GM12864 (cell line): ENCODE data around the gene PLXDC1.

Source experiments
- DNase-seq: peaks from one replicate; pipeline ENCODE4 v3.0.0-alpha.2; 2011; ENCODE audit warnings: low read depth
- H3K4me3 ChIP-seq: 2 replicates; pipeline ENCODE4 v1.5.1; 2011; ENCODE audit warnings: mild to moderate bottlenecking, low read depth, low read length, control low read depth
- CTCF ChIP-seq: IDR thresholded peaks from 2 replicates; pipeline ENCODE4 v1.5.1; 2011; ENCODE audit warnings: low read depth, mild to moderate bottlenecking, moderate library complexity, low read length, control low read depth, inconsistent platforms; ENCODE audit errors: missing control alignments

The PLXDC1 gene

GRCh38 chr17:39156491-39156890 is 5.1 kb upstream of the PLXDC1 start:
- DNase-seq = no peak

GRCh38 chr17:39155654-39156053 is 4.2 kb upstream of the PLXDC1 start:
- TF ChIP-seq CTCF = no peak
- DNase-seq = no peak
- no peak overlapping the region for H3K4me3 ChIP-seq

More at GRCh38 chr17:39156491-39156890, 5.1 kb upstream of the PLXDC1 start:
- TF ChIP-seq CTCF = no peak
- H3K4me3 ChIP-seq = no peak overlapping the region

GRCh38 chr17:39153599-39154051 is 2.2 kb upstream of the PLXDC1 start:
- DNase-seq = peak; percentile 49
- peak overlapping the region; percentile 78 for H3K4me3 ChIP-seq
- no peak for TF ChIP-seq CTCF

GRCh38 chr17:39151943-39152818 is 744 bp upstream of the PLXDC1 start:
- H3K4me3 ChIP-seq = no peak overlapping the region; the same call in 1 of the 2 replicates
- TF ChIP-seq CTCF = no peak
- DNase-seq = no peak

- TF ChIP-seq CTCF = no peak
- H3K4me3 ChIP-seq = no peak overlapping the region
- DNase-seq = no peak
These were observed 665 bp downstream of the PLXDC1 start for GRCh38 chr17:39150795-39151149.

GRCh38 chr17:39150104-39150634 is 1.3 kb downstream of the PLXDC1 start:
- H3K4me3 ChIP-seq = no peak overlapping the region
- TF ChIP-seq CTCF = no peak
- no peak for DNase-seq
